MM.1S (cell line): Measurements from ENCODE around the gene LRRK1.

Source experiments
- DNase-seq: peaks from one replicate; pipeline ENCODE4 v3.0.0-alpha.2; 2015
- H2AFZ ChIP-seq: fragments of 300-600 bp; sonication (generic); 2 replicates; pipeline ENCODE4 v1.6.0; 2016; ENCODE audit warnings: antibody characterized with exemption, low read length
- H3F3A ChIP-seq: fragments of 300-600 bp; sonication (generic); 2 replicates; pipeline ENCODE4 v1.6.1; 2016; ENCODE audit warnings: mild to moderate bottlenecking, antibody characterized with exemption, low read length, moderate library complexity, mixed read lengths; ENCODE audit not compliant: insufficient read depth
- H3K27ac ChIP-seq: fragments of 300-600 bp; sonication (generic); 2 replicates; pipeline ENCODE4 v1.5.1; 2016; ENCODE audit warnings: mild to moderate bottlenecking, low read length
- H3K27me3 ChIP-seq: fragments of 300-600 bp; sonication (generic); replicated peaks from 2 replicates; pipeline ENCODE4 v1.6.0; 2016; ENCODE audit warnings: low read length; ENCODE audit not compliant: insufficient read depth
- H3K36me3 ChIP-seq: fragments of 300-600 bp; sonication (generic); replicated peaks from 2 replicates; pipeline ENCODE4 v1.6.1; 2016; ENCODE audit warnings: mild to moderate bottlenecking, low read length, mixed read lengths; ENCODE audit not compliant: insufficient read depth
- H3K4me1 ChIP-seq: fragments of 300-600 bp; sonication (generic); 2 replicates; pipeline ENCODE4 v1.6.1; 2016; ENCODE audit warnings: low read length, mixed read lengths
- H3K4me2 ChIP-seq: fragments of 300-600 bp; sonication (generic); 2 replicates; pipeline ENCODE4 v1.6.0; 2016; ENCODE audit warnings: low read depth, low read length
- H3K4me3 ChIP-seq: fragments of 300-600 bp; sonication (generic); 2 replicates; pipeline ENCODE4 v1.5.1; 2016; ENCODE audit warnings: low read length, mixed read lengths
- H3K79me2 ChIP-seq: fragments of 300-600 bp; sonication (generic); 2 replicates; pipeline ENCODE4 v1.6.1; 2016; ENCODE audit warnings: mixed run types, low read length, mixed read lengths
- H3K9ac ChIP-seq: fragments of 300-600 bp; sonication (generic); 2 replicates; pipeline ENCODE4 v1.6.1; 2016; ENCODE audit warnings: low read length, mixed read lengths
- H3K9me2 ChIP-seq: fragments of 300-600 bp; sonication (generic); replicated peaks from 2 replicates; pipeline ENCODE4 v1.6.1; 2016; ENCODE audit warnings: mild to moderate bottlenecking, low read length, mixed read lengths; ENCODE audit not compliant: insufficient read depth
- H3K9me3 ChIP-seq: fragments of 300-600 bp; sonication (generic); replicated peaks from 2 replicates; pipeline ENCODE4 v1.6.1; 2016; ENCODE audit warnings: mild to moderate bottlenecking, low read length, mixed read lengths; ENCODE audit not compliant: insufficient read depth
- H4K20me1 ChIP-seq: fragments of 300-600 bp; sonication (generic); 2 replicates; pipeline ENCODE4 v1.6.1; 2016; ENCODE audit warnings: mild to moderate bottlenecking, low read length, moderate library complexity, mixed read lengths; ENCODE audit not compliant: insufficient read depth
- EZH2 ChIP-seq: fragments of 300-600 bp; sonication (generic); optimal IDR thresholded peaks from 2 replicates; pipeline ENCODE3; 2017; ENCODE audit warnings: low read depth, mild to moderate bottlenecking, antibody characterized with exemption, low read length, mixed read lengths
- EZH2phosphoT487 ChIP-seq: fragments of 300-600 bp; sonication (generic); IDR thresholded peaks from 2 replicates; pipeline ENCODE4 v1.6.1; 2018; ENCODE audit warnings: antibody characterized with exemption, low read length
- TF ChIP-seq, protein P1 (sequence below): fragments of 300-600 bp; sonication (generic); IDR thresholded peaks from 2 replicates; pipeline ENCODE4 v1.5.1; 2016; ENCODE audit warnings: antibody characterized with exemption, low read length, mixed read lengths

LRRK1 gene

DNA sequence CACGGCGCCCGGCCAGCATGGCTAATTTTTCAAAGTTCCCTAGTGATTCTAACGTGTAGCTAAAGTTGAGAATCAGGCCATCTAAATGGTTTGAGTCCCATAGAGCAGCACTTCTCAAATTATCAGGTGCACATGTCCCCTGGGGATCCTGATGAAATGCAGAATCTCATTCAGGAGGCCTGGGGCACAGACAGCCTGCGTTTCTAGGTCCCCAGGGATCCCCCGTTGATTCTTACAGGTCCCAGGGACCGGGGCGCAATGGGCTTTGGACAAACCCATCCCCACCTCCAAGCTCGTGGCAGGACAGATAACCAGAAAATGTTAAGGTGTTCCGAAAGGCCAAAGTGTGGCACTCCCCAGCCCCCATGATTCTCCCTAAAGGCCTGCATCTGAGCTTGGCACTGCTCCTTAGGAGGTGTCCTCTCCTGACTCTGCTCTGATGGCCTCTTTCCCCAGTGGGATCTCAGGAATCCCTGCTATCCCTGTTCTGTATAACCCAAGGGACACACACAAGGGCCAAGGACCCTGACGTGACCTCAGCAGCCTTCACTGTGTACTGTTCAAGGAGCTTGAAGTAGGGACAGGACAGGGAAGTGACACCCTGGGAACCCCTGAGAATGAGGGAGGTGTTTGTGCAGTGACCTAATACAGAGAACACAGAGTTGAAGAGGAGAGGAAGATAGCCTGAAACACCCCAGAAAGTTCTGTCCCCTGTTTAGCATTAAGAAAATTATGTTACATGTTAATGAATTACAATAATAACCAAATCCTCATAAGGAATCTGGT, 8.0 kb downstream of the LRRK1 start:
- Histone ChIP-seq H4K20me1 (no peaks in the 10 kb centered on the region), H3K79me2 (peaks cover 65% of the 10 kb centered on the region), H3K4me1 (peaks cover 50% of the 10 kb centered on the region), H2AFZ (no peak overlapping the region), H3K36me3 (peaks cover 11% of the 10 kb centered on the region), H3F3A (peaks cover 24% of the 10 kb centered on the region), H3K9me2 (no peaks in the 10 kb centered on the region), H3K9me3 (no peaks in the 10 kb centered on the region), H3K4me2 (no peak overlapping the region), H3K9ac (no peak overlapping the region), H3K4me3 (no peak overlapping the region), H3K27ac (no peak overlapping the region), H3K27me3 (no peaks in the 10 kb centered on the region)
- no peak for DNase-seq
- TF ChIP-seq, protein P1, sequence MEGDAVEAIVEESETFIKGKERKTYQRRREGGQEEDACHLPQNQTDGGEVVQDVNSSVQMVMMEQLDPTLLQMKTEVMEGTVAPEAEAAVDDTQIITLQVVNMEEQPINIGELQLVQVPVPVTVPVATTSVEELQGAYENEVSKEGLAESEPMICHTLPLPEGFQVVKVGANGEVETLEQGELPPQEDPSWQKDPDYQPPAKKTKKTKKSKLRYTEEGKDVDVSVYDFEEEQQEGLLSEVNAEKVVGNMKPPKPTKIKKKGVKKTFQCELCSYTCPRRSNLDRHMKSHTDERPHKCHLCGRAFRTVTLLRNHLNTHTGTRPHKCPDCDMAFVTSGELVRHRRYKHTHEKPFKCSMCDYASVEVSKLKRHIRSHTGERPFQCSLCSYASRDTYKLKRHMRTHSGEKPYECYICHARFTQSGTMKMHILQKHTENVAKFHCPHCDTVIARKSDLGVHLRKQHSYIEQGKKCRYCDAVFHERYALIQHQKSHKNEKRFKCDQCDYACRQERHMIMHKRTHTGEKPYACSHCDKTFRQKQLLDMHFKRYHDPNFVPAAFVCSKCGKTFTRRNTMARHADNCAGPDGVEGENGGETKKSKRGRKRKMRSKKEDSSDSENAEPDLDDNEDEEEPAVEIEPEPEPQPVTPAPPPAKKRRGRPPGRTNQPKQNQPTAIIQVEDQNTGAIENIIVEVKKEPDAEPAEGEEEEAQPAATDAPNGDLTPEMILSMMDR, result no peak
- TF ChIP-seq EZH2 (no peak), EZH2phosphoT487 (no peak)

DNA sequence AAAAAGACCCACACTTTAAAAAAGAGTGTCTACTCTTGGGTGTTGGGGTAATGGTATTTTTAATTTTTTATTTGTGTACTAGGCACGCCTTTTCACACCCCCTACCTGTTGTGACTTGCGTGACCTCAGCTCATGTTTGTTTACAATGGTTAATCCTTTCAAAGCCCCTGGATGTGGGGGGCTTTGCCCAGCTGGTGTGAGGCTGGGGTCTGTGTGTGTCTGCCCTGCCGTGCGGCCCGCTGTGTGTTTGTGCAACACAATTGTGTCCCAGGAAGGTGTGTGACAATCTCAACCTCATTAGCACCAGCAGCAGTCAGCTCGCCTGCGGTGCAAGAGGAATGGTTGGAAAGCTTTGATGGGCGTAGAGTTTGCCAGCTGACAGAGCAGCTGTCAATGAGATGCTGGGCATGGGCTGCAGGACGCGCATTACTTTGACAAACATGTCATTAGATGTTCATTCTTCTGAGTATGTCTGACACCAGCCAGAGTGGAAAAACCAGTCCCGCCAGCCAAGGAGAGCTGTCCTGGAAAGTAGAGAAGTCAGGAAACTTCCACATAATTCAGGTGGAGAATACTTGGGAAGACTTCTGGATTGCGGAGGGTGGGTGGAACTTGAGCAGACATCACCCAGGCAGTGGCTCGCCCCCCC, 9.6 kb downstream of the LRRK1 start:
- peaks cover 11% of the 10 kb centered on the region for H3K36me3 ChIP-seq
- peaks cover 9% of the 10 kb centered on the region; the same call in 1 of the 2 replicates for H3F3A ChIP-seq
- no peak overlapping the region for H2AFZ ChIP-seq
- no peak overlapping the region for H3K4me2 ChIP-seq
- H4K20me1 ChIP-seq, result no peaks in the 10 kb centered on the region
- peaks cover 44% of the 10 kb centered on the region for H3K4me1 ChIP-seq
- no peak for DNase-seq
- no peak overlapping the region for H3K4me3 ChIP-seq
- no peak overlapping the region for H3K9ac ChIP-seq
- H3K27me3 ChIP-seq, result no peaks in the 10 kb centered on the region
- H3K9me2 ChIP-seq, result no peaks in the 10 kb centered on the region
- TF ChIP-seq, protein P1, result no peak
- TF ChIP-seq EZH2 (no peak), EZH2phosphoT487 (no peak)
- peak overlapping the region; percentile 41; the same call in 1 of the 2 replicates for H3K27ac ChIP-seq
- H3K79me2 ChIP-seq, result peaks cover 69% of the 10 kb centered on the region
- H3K9me3 ChIP-seq, result no peaks in the 10 kb centered on the region

DNA sequence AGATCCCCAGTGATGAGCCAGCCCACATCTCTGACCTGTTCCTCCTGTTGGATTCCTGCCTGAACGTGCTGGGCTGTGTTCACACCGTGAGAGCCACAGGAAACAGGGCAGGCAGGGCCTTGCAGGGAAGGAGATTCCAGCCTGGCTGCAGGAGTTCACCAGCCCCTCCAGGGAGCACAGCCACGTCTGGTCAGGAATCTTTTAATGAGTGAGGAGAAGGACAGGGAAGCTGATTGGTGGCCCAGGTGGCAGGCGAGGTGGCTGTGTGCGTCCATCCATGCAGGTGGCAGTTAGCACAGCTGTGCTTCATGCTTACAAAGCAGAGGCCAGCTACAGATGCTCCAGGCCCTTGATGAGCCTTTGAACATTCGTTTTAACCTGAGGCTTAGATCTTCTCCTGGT, 10.5 kb downstream of the LRRK1 start:
- no peak overlapping the region for H2AFZ ChIP-seq
- DNase-seq, result no peak
- peaks cover 36% of the 10 kb centered on the region for H3K4me1 ChIP-seq
- no peak for TF ChIP-seq EZH2
- TF ChIP-seq, protein P1, result no peak
- TF ChIP-seq EZH2phosphoT487, result no peak
- H3K27ac ChIP-seq, result peak overlapping the region; percentile 41; the same call in 1 of the 2 replicates
- no peak overlapping the region for H3K4me2 ChIP-seq
- H3K79me2 ChIP-seq, result peaks cover 65% of the 10 kb centered on the region
- H3F3A ChIP-seq, result peaks cover 9% of the 10 kb centered on the region; the same call in 1 of the 2 replicates
- no peaks in the 10 kb centered on the region for H3K27me3 ChIP-seq
- no peak overlapping the region for H3K4me3 ChIP-seq
- H3K36me3 ChIP-seq, result peaks cover 11% of the 10 kb centered on the region
- no peaks in the 10 kb centered on the region for H4K20me1 ChIP-seq
- H3K9me3 ChIP-seq, result no peaks in the 10 kb centered on the region
- H3K9me2 ChIP-seq, result no peaks in the 10 kb centered on the region
- H3K9ac ChIP-seq, result no peak overlapping the region
